ENCODE measurements around the gene AGO4. TPM values are rescaled to one million over a fixed set of nuclear protein-coding genes. Genes with fewer than 3 reads are reported as not detected.
A peak's percentile ranks its signal among the peaks of the same experiment; 100 is the strongest.

Gene AGO4
- total RNA-seq, 1 donor, result 13.8 TPM

GRCh38 chr1:35894656-35895055, 86.8 kb downstream of the AGO4 start:
- no peak for TF ChIP-seq CTCF (IDR thresholded peaks at IDR 0.05; ENCODE audit: insufficient read depth, low read depth, low read length)
- no peak for DNase-seq (ENCODE audit: low read depth)
- no peak overlapping the region for H3K4me3 ChIP-seq (ENCODE audit: low read depth, low read length)

- no peak for DNase-seq (ENCODE audit: low read depth)
- TF ChIP-seq CTCF (IDR thresholded peaks at IDR 0.05; ENCODE audit: insufficient read depth, low read depth, low read length), result peak; percentile 29
- no peak overlapping the region for H3K4me3 ChIP-seq (ENCODE audit: low read depth, low read length)
Measured at GRCh38 chr1:35899941-35900340, 92.1 kb downstream of the AGO4 start.

- no peak for DNase-seq (ENCODE audit: low read depth)
- no peak overlapping the region for H3K4me3 ChIP-seq (ENCODE audit: low read depth, low read length)
- TF ChIP-seq CTCF (IDR thresholded peaks at IDR 0.05; ENCODE audit: insufficient read depth, low read depth, low read length), result no peak
Measured at GRCh38 chr1:35901235-35901634, 93.4 kb downstream of the AGO4 start.

GRCh38 chr1:35902671-35903070, 94.9 kb downstream of the AGO4 start:
- TF ChIP-seq CTCF (IDR thresholded peaks at IDR 0.05; ENCODE audit: insufficient read depth, low read depth, low read length), result no peak
- H3K4me3 ChIP-seq (ENCODE audit: low read depth, low read length), result no peak overlapping the region
- no peak for DNase-seq (ENCODE audit: low read depth)

Other genes with a start within 250 kb of the AGO4 start
- gene TFAP2E, start 234.7 kb upstream of the AGO4 start, total RNA-seq, result under 0.01 and 0.32 TPM in 2 replicates
- gene PSMB2, start 166.5 kb upstream of the AGO4 start, total RNA-seq, result 20.6 and 21.2 TPM in 2 replicates
- gene C1orf216, start 89.1 kb upstream of the AGO4 start, total RNA-seq, result 14.5 and 19.9 TPM in 2 replicates
- gene CLSPN, start 38.0 kb upstream of the AGO4 start, total RNA-seq, result 10.4 and 10.6 TPM in 2 replicates
- 16.4 TPM in 2 replicates for gene AGO1, start 75.2 kb downstream of the AGO4 start, total RNA-seq
- 12.9 and 16.8 TPM in 2 replicates for gene AGO3, start 123.1 kb downstream of the AGO4 start, total RNA-seq

All from fibroblast of villous mesenchyme (primary cell).